ENCODE results near the gene VPS72.
"Not testable (repeated sequence)": the region's sequence is repeated elsewhere in the genome, so short reads cannot be mapped to it uniquely, and the experiment has no call there.

The VPS72 gene

GRCh38 chr1:151189637-151190445 is at the start of gene VPS72:
Gene VPS72 (minus strand): TSS chr1:151190197. CDS start chr1:151190121, 76 bp downstream.
- DNase-seq (ENCODE audit: low read depth in 2 of 2) = peak; percentile 64 to 73

GRCh38 chr1:151238467-151238739 is 48.4 kb upstream of the VPS72 start:
- no peak for DNase-seq (ENCODE audit: low read depth in 2 of 2)

GRCh38 chr1:151237678-151238466 is 47.9 kb upstream of the VPS72 start:
- DNase-seq (ENCODE audit: low read depth in 2 of 2) = no peak

GRCh38 chr1:151235235-151235634 is 45.2 kb upstream of the VPS72 start:
- DNase-seq (ENCODE audit: low read depth in 2 of 2) = no peak

GRCh38 chr1:151222130-151222529 is 32.1 kb upstream of the VPS72 start:
- DNase-seq (ENCODE audit: low read depth in 2 of 2) = no peak

- DNase-seq (ENCODE audit: low read depth in 2 of 2) = no peak
Measured at GRCh38 chr1:151221616-151222015, 31.6 kb upstream of the VPS72 start.

GRCh38 chr1:151213560-151213959 is 23.6 kb upstream of the VPS72 start:
- DNase-seq (ENCODE audit: low read depth in 2 of 2) = no peak

GRCh38 chr1:151211972-151212705 is 22.1 kb upstream of the VPS72 start:
- no peak for DNase-seq (ENCODE audit: low read depth in 2 of 2)

- no peak for DNase-seq (ENCODE audit: low read depth in 2 of 2)
Measured at GRCh38 chr1:151210830-151211229, 20.8 kb upstream of the VPS72 start.

- DNase-seq (ENCODE audit: low read depth in 2 of 2) = not testable (repeated sequence)
Measured at GRCh38 chr1:151205381-151205965, 15.5 kb upstream of the VPS72 start.

GRCh38 chr1:151199873-151200581 is 10.0 kb upstream of the VPS72 start:
- DNase-seq (ENCODE audit: low read depth in 2 of 2) = no peak

- DNase-seq (ENCODE audit: low read depth in 2 of 2) = peak; percentile 98 to 99
Measured at GRCh38 chr1:151198254-151199127, 8.5 kb upstream of the VPS72 start, which contains the start of gene PIP5K1A. Gene PIP5K1A (plus strand): TSS chr1:151198552. CDS start chr1:151198997, 445 bp downstream.

GRCh38 chr1:151197863-151198253 is 7.9 kb upstream of the VPS72 start:
- DNase-seq (ENCODE audit: low read depth in 2 of 2) = no peak

GRCh38 chr1:151196292-151196800 is 6.3 kb upstream of the VPS72 start:
- peak in 1 of 2 donors; percentile 12 for DNase-seq (ENCODE audit: low read depth in 2 of 2)

GRCh38 chr1:151194894-151195594 is 5.0 kb upstream of the VPS72 start:
- not testable (repeated sequence) for DNase-seq (ENCODE audit: low read depth in 2 of 2)

- DNase-seq (ENCODE audit: low read depth in 2 of 2) = no peak
Measured at GRCh38 chr1:151193856-151194255, 3.9 kb upstream of the VPS72 start.

- DNase-seq (ENCODE audit: low read depth in 2 of 2) = no peak
Measured at GRCh38 chr1:151193304-151193703, 3.3 kb upstream of the VPS72 start.

GRCh38 chr1:151192047-151192446 is 2.0 kb upstream of the VPS72 start:
- DNase-seq (ENCODE audit: low read depth in 2 of 2) = no peak

- not testable (repeated sequence) for DNase-seq (ENCODE audit: low read depth in 2 of 2)
Measured at GRCh38 chr1:151188667-151189066, 1.3 kb downstream of the VPS72 start.
